Activated B cell treated with CpG ODN at 0.5 μM for 24 hours (primary cell): ENCODE results near the gene DDX50. TPM values are rescaled to one million over a fixed set of nuclear protein-coding genes. Genes with fewer than 3 reads are reported as not detected.
"Not testable (repeated sequence)": the region's sequence is repeated elsewhere in the genome, so short reads cannot be mapped to it uniquely, and the experiment has no call there.

ENCODE experiments used
- ATAC-seq: fragments of 200-7000 bp; cut with Tn5 transposase; one replicate; pipeline ENCODE4 v1.10.0; 2021; ENCODE audit warnings: low read depth, mild to moderate bottlenecking, moderate library complexity
- CTCF ChIA-PET: fragments of 350-600 bp; sonication (Branson Sonifier 250); formaldehyde crosslinking; loops from one replicate; lab custom pipeline; 2021; ENCODE audit warnings: antibody characterized with exemption; lab: Charles Lee
- POLR2A ChIA-PET: fragments of 350-600 bp; sonication (Branson Sonifier 250); formaldehyde crosslinking; loops from one replicate; lab custom pipeline; 2021; ENCODE audit warnings: antibody characterized with exemption; lab: Charles Lee
- DNase-seq: peaks from one replicate; pipeline ENCODE4 v3.0.0; 2022
- H3K27ac Mint-ChIP-seq: one replicate; pipeline ENCODE4 v1.8.0; 2020; ENCODE audit warnings: mixed read lengths
- H3K27me3 Mint-ChIP-seq: one replicate; pipeline ENCODE4 v1.8.0; 2021; ENCODE audit warnings: mixed read lengths
- H3K36me3 Mint-ChIP-seq: one replicate; pipeline ENCODE4 v1.8.0; 2021; ENCODE audit warnings: low read depth, mixed read lengths
- H3K4me1 Mint-ChIP-seq: one replicate; pipeline ENCODE4 v1.8.0; 2021; ENCODE audit warnings: mixed read lengths
- H3K4me3 Mint-ChIP-seq: one replicate; pipeline ENCODE4 v1.8.0; 2020; ENCODE audit warnings: mild to moderate bottlenecking, mixed read lengths
- H3K9me3 Mint-ChIP-seq: one replicate; pipeline ENCODE4 v1.8.0; 2020; ENCODE audit warnings: mixed read lengths
- CTCF ChIP-seq: fragments of 200-600 bp; IDR thresholded peaks from one replicate; pipeline ENCODE4 v1.8.0; 2022; ENCODE audit warnings: antibody characterized with exemption, mild to moderate bottlenecking
- intact Hi-C: fragments of 100-400 bp; cut with micrococcal nuclease; formaldehyde crosslinking; loops from one replicate; pipeline ENCODE4 v1.15.1; 2024
- total RNA-seq: library from RNA; stranded (reverse); gene quantifications from 2 replicates; pipeline ENCODE4 v1.2.3, GENCODE V29; 2022

DDX50 gene
- total RNA-seq, 1 donor from 2014 or later, result 41.7 TPM

GRCh38 chr10:68957654-68958053, 56.5 kb downstream of the DDX50 start:
- ChIA-PET POLR2A (interaction anchor here (1.0 to 2.8 kb wide), 5 partner anchors 10 to 222 kb away, joined by 3 to 15 read pairs (median 4); partner anchors contain the start of genes SUPV3L1 and VPS26A), CTCF (interaction anchor here (1.1 kb wide), 1 partner anchor 1235 kb away, joined by 3 read pairs; no protein-coding TSS in a partner anchor)
- ATAC-seq, result no peak
- TF ChIP-seq CTCF, result no peak
- Mint-ChIP-seq H3K9me3 (no peaks in the 10 kb centered on the region), H3K27me3 (no peaks in the 10 kb centered on the region), H3K27ac (peak overlapping the region; percentile 100), H3K36me3 (peaks cover 56% of the 10 kb centered on the region), H3K4me1 (peaks cover 48% of the 10 kb centered on the region), H3K4me3 (peak overlapping the region; percentile 100)
- no peak for DNase-seq
- intact Hi-C loops, result loop anchor here (1.0 to 2.0 kb wide), 6 partner anchors 19 to 883 kb away; partner anchors contain the start of genes CCAR1, HERC4, KIFBP and SRGN

- H3K4me3 Mint-ChIP-seq, result no peak overlapping the region
- peaks cover 49% of the 10 kb centered on the region for H3K4me1 Mint-ChIP-seq
- ChIA-PET CTCF (no interaction called here), POLR2A (no interaction called here)
- DNase-seq (no peak), ATAC-seq (no peak)
- peaks cover 72% of the 10 kb centered on the region for H3K36me3 Mint-ChIP-seq
- H3K27ac Mint-ChIP-seq, result peak overlapping the region; percentile 1
- intact Hi-C loops, result no loop called here
- H3K27me3 Mint-ChIP-seq, result no peaks in the 10 kb centered on the region
- H3K9me3 Mint-ChIP-seq, result no peaks in the 10 kb centered on the region
- TF ChIP-seq CTCF, result no peak
These were observed 58.8 kb downstream of the DDX50 start for GRCh38 chr10:68959695-68960527.

GRCh38 chr10:68963151-68963550, 62.0 kb downstream of the DDX50 start:
- H3K27ac Mint-ChIP-seq, result no peak overlapping the region
- peaks cover 28% of the 10 kb centered on the region for H3K4me1 Mint-ChIP-seq
- POLR2A ChIA-PET, result no interaction called here
- no peaks in the 10 kb centered on the region for H3K27me3 Mint-ChIP-seq
- no peak overlapping the region for H3K4me3 Mint-ChIP-seq
- intact Hi-C loops, result no loop called here
- CTCF ChIA-PET, result no interaction called here
- H3K36me3 Mint-ChIP-seq, result peaks cover 79% of the 10 kb centered on the region
- no peak for DNase-seq
- H3K9me3 Mint-ChIP-seq, result no peaks in the 10 kb centered on the region
- TF ChIP-seq CTCF, result no peak
- no peak for ATAC-seq

- H3K27ac Mint-ChIP-seq, result peak overlapping the region; percentile 12
- H3K4me1 Mint-ChIP-seq, result no peaks in the 10 kb centered on the region
- ATAC-seq (no peak), DNase-seq (no peak)
- peaks cover 89% of the 10 kb centered on the region for H3K36me3 Mint-ChIP-seq
- no peaks in the 10 kb centered on the region for H3K9me3 Mint-ChIP-seq
- no peaks in the 10 kb centered on the region for H3K27me3 Mint-ChIP-seq
- no peak overlapping the region for H3K4me3 Mint-ChIP-seq
- intact Hi-C loops, result no loop called here
- ChIA-PET POLR2A (no interaction called here), CTCF (no interaction called here)
- no peak for TF ChIP-seq CTCF
These were observed 72.9 kb downstream of the DDX50 start for GRCh38 chr10:68973975-68974374.

- H3K4me3 Mint-ChIP-seq, intact Hi-C loops, H3K9me3 Mint-ChIP-seq, DNase-seq, H3K27me3 Mint-ChIP-seq, H3K27ac Mint-ChIP-seq, H3K4me1 Mint-ChIP-seq, ATAC-seq: not testable (repeated sequence)
- CTCF ChIA-PET, result interaction anchor here (0.7 kb wide), 1 partner anchor 327 kb away, joined by 4 read pairs; no protein-coding TSS in a partner anchor
- POLR2A ChIA-PET, result interaction anchor here (0.7 kb wide), 1 partner anchor 87 kb away, joined by 4 read pairs; no protein-coding TSS in a partner anchor
- peaks cover 88% of the 10 kb centered on the region for H3K36me3 Mint-ChIP-seq
These were observed 74.9 kb downstream of the DDX50 start for GRCh38 chr10:68975936-68976473.

- POLR2A ChIA-PET, result interaction anchor here (1.1 kb wide), 1 partner anchor 24 kb away, joined by 3 read pairs; the partner anchor contains the start of gene DDX21
- DNase-seq, H3K9me3 Mint-ChIP-seq, H3K27me3 Mint-ChIP-seq, ATAC-seq, H3K4me3 Mint-ChIP-seq, CTCF ChIA-PET, H3K27ac Mint-ChIP-seq, H3K4me1 Mint-ChIP-seq: not testable (repeated sequence)
- H3K36me3 Mint-ChIP-seq, result peaks cover 85% of the 10 kb centered on the region
- intact Hi-C loops, result loop anchor here (10.0 kb wide), 1 partner anchor 205 kb away; the partner anchor contains the start of gene SUPV3L1
These were observed 78.6 kb downstream of the DDX50 start for GRCh38 chr10:68979738-68980137.
